GM04503 (cell line): Measurements from ENCODE around the gene MDGA2.

Experiments
- DNase-seq: peaks from one replicate; pipeline ENCODE4 v3.0.0-alpha.2; 2012; ENCODE audit warnings: low read depth

MDGA2 gene

GRCh38 chr14:47120645-47121044, 554.8 kb downstream of the MDGA2 start:
- DNase-seq: no peak

GRCh38 chr14:47103771-47104170, 571.6 kb downstream of the MDGA2 start:
- no peak for DNase-seq

- DNase-seq: no peak
These were observed 572.9 kb downstream of the MDGA2 start for GRCh38 chr14:47102472-47102871.

- no peak for DNase-seq
These were observed 589.7 kb downstream of the MDGA2 start for GRCh38 chr14:47085678-47086077.

GRCh38 chr14:47065326-47065725, 610.1 kb downstream of the MDGA2 start:
- no peak for DNase-seq

- no peak for DNase-seq
These were observed 615.4 kb downstream of the MDGA2 start for GRCh38 chr14:47060050-47060449.

- DNase-seq: no peak
These were observed 618.0 kb downstream of the MDGA2 start for GRCh38 chr14:47057364-47057763.

- no peak for DNase-seq
These were observed 630.6 kb downstream of the MDGA2 start for GRCh38 chr14:47044841-47045240.

GRCh38 chr14:47040550-47040949, 634.9 kb downstream of the MDGA2 start:
- DNase-seq: no peak

- DNase-seq: no peak
These were observed 636.1 kb downstream of the MDGA2 start for GRCh38 chr14:47039336-47039735.

GRCh38 chr14:47022721-47023120, 652.7 kb downstream of the MDGA2 start:
- no peak for DNase-seq

- no peak for DNase-seq
These were observed 654.9 kb downstream of the MDGA2 start for GRCh38 chr14:47020500-47020899.

GRCh38 chr14:47012533-47013280, 662.7 kb downstream of the MDGA2 start:
- no peak for DNase-seq

GRCh38 chr14:47009615-47010014, 665.8 kb downstream of the MDGA2 start:
- DNase-seq: no peak

GRCh38 chr14:47008732-47009131, 666.7 kb downstream of the MDGA2 start:
- no peak for DNase-seq

- DNase-seq: no peak
These were observed 675.7 kb downstream of the MDGA2 start for GRCh38 chr14:46999661-47000060.

GRCh38 chr14:46989566-46989965, 685.8 kb downstream of the MDGA2 start:
- no peak for DNase-seq

- DNase-seq: no peak
These were observed 687.1 kb downstream of the MDGA2 start for GRCh38 chr14:46988312-46988711.

GRCh38 chr14:46985529-46986380, 689.6 kb downstream of the MDGA2 start:
- no peak for DNase-seq

- DNase-seq: no peak
These were observed 702.1 kb downstream of the MDGA2 start for GRCh38 chr14:46973295-46973694.

GRCh38 chr14:46964378-46964777, 711.0 kb downstream of the MDGA2 start:
- no peak for DNase-seq

- no peak for DNase-seq
These were observed 724.3 kb downstream of the MDGA2 start for GRCh38 chr14:46951103-46951502.

GRCh38 chr14:46940611-46941010, 734.8 kb downstream of the MDGA2 start:
- DNase-seq: no peak
